GM23248 (cell line): ENCODE data around the gene MGAT3. TPM values are rescaled to one million over a fixed set of nuclear protein-coding genes. Genes with fewer than 3 reads are reported as not detected.

Source experiments
- DNase-seq: peaks from one replicate; pipeline ENCODE4 v3.0.0-alpha.2; 2015
- H2AFZ ChIP-seq: fragments of 200-600 bp; sonication (generic); 2 replicates; pipeline ENCODE4 v1.6.1; 2016; ENCODE audit warnings: antibody characterized with exemption
- H3F3A ChIP-seq: fragments of 200-600 bp; sonication (generic); 2 replicates; pipeline ENCODE4 v1.6.1; 2016; ENCODE audit warnings: mild to moderate bottlenecking, antibody characterized with exemption, mixed run types; ENCODE audit not compliant: insufficient read depth
- H3K27ac ChIP-seq: fragments of 200-600 bp; sonication (generic); 2 replicates; pipeline ENCODE4 v1.5.1; 2016; ENCODE audit warnings: mild to moderate bottlenecking
- H3K27me3 ChIP-seq: fragments of 200-600 bp; sonication (generic); replicated peaks from 2 replicates; pipeline ENCODE4 v1.6.1; 2016; ENCODE audit warnings: mild to moderate bottlenecking; ENCODE audit not compliant: insufficient read depth
- H3K36me3 ChIP-seq: fragments of 200-600 bp; sonication (generic); 2 replicates; pipeline ENCODE4 v1.6.1; 2016; ENCODE audit warnings: low read depth, mild to moderate bottlenecking
- H3K4me1 ChIP-seq: fragments of 200-600 bp; sonication (generic); 2 replicates; pipeline ENCODE4 v1.6.1; 2016; ENCODE audit warnings: mild to moderate bottlenecking; ENCODE audit not compliant: insufficient read depth
- H3K4me2 ChIP-seq: fragments of 200-600 bp; sonication (generic); one replicate; pipeline ENCODE4 v1.6.1; 2016; ENCODE audit warnings: mild to moderate bottlenecking; ENCODE audit not compliant: unreplicated experiment
- H3K4me3 ChIP-seq: fragments of 200-600 bp; sonication (generic); 2 replicates; pipeline ENCODE4 v1.5.1; 2016; ENCODE audit warnings: mild to moderate bottlenecking
- H3K79me2 ChIP-seq: fragments of 200-600 bp; sonication (generic); 2 replicates; pipeline ENCODE4 v1.6.1; 2016; ENCODE audit warnings: mild to moderate bottlenecking; ENCODE audit not compliant: insufficient read depth
- H3K9ac ChIP-seq: fragments of 200-600 bp; sonication (generic); 2 replicates; pipeline ENCODE4 v1.6.1; 2016; ENCODE audit warnings: mild to moderate bottlenecking
- H3K9me2 ChIP-seq: fragments of 200-600 bp; sonication (generic); 2 replicates; pipeline ENCODE4 v1.6.1; 2016; ENCODE audit warnings: mixed run types, mild to moderate bottlenecking, moderate library complexity; ENCODE audit not compliant: insufficient read depth
- H3K9me3 ChIP-seq: fragments of 200-600 bp; sonication (generic); one replicate; pipeline ENCODE4 v1.6.1; 2017; ENCODE audit warnings: low read depth
- H4K20me1 ChIP-seq: fragments of 200-600 bp; sonication (generic); 2 replicates; pipeline ENCODE4 v1.6.0; 2016; ENCODE audit not compliant: insufficient read depth
- EZH2 ChIP-seq: fragments of 200-600 bp; sonication (generic); IDR thresholded peaks from 2 replicates; pipeline ENCODE4 v1.6.1; 2018; ENCODE audit warnings: antibody characterized with exemption, mild to moderate bottlenecking; ENCODE audit not compliant: insufficient read depth, poor library complexity, severe bottlenecking
- EZH2phosphoT487 ChIP-seq: fragments of 200-600 bp; sonication (generic); IDR thresholded peaks from 2 replicates; pipeline ENCODE4 v1.6.1; 2018; ENCODE audit warnings: antibody characterized with exemption, moderate library complexity, mild to moderate bottlenecking, low read depth; ENCODE audit not compliant: insufficient read depth
- WGBS, 2 experiments: methylation state at CpG; one replicate each; pipeline ENCODE4 v1.1.6; 2015 to 2017; ENCODE audit warnings: low lambda C conversion rate in 2 of 2, low coverage in 1 of 2; ENCODE audit errors: missing lambda C conversion rate in 2 of 2; 5-methylcytosine and 5-hydroxymethylcytosine counted together
- in situ Hi-C: fragments of 300-500 bp; cut with MboI; formaldehyde crosslinking; loops from 2 replicates; pipeline ENCODE4 v1.15.0; 2020
- polyA plus RNA-seq: library from polyadenylated mRNA; unstranded; fragments of >200 nt; fragmentation: Nextera tagmentation; extraction: Ambion mirVana; gene quantifications from 2 replicates; pipeline ENCODE4 v1.2.1, GENCODE V29; 2016
- total RNA-seq: library from RNA; depleted of rRNA; stranded (reverse); fragments of >200 nt; shearing (Covaris generic); gene quantifications from 2 replicates; pipeline ENCODE4 v1.2.3, GENCODE V29; 2014

Gene MGAT3
- total and polyA plus RNA-seq, 2 experiments from 2014 or later = not detected

DNA sequence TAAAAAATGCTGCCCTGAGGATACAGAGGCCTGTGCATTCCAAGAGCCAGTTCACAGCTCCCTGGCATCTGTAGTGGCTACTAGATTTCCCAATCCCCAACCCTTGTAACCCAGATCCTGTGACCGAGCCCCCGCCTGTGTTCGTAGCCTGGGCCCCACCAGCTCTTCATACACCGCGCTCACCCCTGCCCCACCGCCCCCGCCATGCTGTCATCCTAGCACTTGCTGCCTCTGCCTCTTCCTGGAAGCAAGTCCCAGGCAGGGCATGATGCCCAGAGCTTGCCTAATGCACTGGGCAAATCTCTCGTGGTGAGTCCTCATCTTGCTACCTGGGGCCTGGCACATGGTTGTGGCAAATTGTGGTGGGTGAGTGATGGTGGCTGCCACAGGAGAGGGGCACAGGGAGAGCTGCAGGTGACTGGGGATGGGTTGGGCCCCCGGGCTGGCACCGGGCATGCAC, 7.1 kb downstream of the MGAT3 start:
- H3K9me2 ChIP-seq = no peaks in the 10 kb centered on the region
- H3F3A ChIP-seq = no peaks in the 10 kb centered on the region
- no peak for TF ChIP-seq EZH2
- TF ChIP-seq EZH2phosphoT487 = no peak
- H3K4me2 ChIP-seq = no peak overlapping the region
- no peaks in the 10 kb centered on the region for H3K36me3 ChIP-seq
- no peak overlapping the region for H3K9ac ChIP-seq
- in situ Hi-C loops = no loop called here
- peak; percentile 70 for DNase-seq
- 0 out of 2 replicates have a peak, but pooled peaks cover 5% of the 10 kb centered on the region for H3K4me1 ChIP-seq
- no peak overlapping the region for H3K27ac ChIP-seq
- H3K4me3 ChIP-seq = no peak overlapping the region
- no peaks in the 10 kb centered on the region for H3K27me3 ChIP-seq
- H3K9me3 ChIP-seq = no peaks in the 10 kb centered on the region
- H2AFZ ChIP-seq = no peak overlapping the region
- H3K79me2 ChIP-seq = no peaks in the 10 kb centered on the region
- 58 to 60% methylated on average over 10 of the region's 10 CpGs for WGBS, 2 experiments
- no peaks in the 10 kb centered on the region for H4K20me1 ChIP-seq

DNA sequence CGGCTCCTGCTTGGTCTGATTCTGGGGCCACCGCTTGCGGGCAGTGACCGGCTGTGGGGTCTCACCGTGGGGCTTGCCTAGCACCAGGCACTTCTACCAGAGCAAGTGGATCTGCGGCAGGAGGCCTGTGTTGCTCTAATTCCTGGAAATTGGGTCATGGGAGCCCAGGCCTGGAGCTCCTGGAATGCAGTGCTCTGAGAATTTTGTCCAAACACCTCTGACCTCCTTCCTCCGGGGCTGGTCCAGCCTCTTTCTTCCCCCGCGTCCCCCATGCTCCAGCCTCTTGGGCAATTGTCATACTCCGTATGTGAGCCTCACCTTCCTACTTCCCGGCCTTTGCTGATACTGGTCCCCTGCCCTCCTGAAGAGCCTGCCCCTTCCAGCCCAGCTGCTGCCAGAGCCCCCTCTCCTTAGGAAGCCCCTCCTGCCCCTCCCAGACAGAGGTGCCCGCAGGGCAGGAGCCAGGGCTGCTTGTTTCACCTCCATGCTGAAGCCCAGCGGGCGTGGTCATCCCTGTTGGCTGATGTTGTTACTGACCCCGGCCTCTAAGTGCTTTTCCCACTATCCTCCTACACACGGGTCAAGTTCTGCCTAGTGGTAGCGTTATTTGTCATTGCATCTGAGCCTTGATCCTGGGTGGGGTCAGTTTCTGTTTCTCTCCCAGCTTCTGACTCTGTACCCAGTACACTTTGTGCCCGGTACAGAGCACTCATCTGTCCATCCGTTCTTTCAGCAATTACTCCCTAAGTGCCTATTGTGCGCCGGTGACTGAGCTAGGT, 9.6 kb downstream of the MGAT3 start:
- no peak for DNase-seq
- Histone ChIP-seq H3K79me2 (no peaks in the 10 kb centered on the region), H3K36me3 (no peaks in the 10 kb centered on the region), H3K9me2 (no peaks in the 10 kb centered on the region), H2AFZ (no peak overlapping the region), H3K27ac (no peak overlapping the region), H3K4me3 (no peak overlapping the region), H3K4me1 (peaks cover 5% of the 10 kb centered on the region; the same call in 1 of the 2 replicates), H3K9me3 (no peaks in the 10 kb centered on the region), H3K4me2 (no peak overlapping the region), H3K27me3 (no peaks in the 10 kb centered on the region), H3F3A (no peaks in the 10 kb centered on the region), H3K9ac (no peak overlapping the region), H4K20me1 (no peaks in the 10 kb centered on the region)
- 72 to 75% methylated on average over 21 of the region's 21 CpGs for WGBS, 2 experiments
- TF ChIP-seq EZH2phosphoT487 (no peak), EZH2 (no peak)
- in situ Hi-C loops = no loop called here

DNA sequence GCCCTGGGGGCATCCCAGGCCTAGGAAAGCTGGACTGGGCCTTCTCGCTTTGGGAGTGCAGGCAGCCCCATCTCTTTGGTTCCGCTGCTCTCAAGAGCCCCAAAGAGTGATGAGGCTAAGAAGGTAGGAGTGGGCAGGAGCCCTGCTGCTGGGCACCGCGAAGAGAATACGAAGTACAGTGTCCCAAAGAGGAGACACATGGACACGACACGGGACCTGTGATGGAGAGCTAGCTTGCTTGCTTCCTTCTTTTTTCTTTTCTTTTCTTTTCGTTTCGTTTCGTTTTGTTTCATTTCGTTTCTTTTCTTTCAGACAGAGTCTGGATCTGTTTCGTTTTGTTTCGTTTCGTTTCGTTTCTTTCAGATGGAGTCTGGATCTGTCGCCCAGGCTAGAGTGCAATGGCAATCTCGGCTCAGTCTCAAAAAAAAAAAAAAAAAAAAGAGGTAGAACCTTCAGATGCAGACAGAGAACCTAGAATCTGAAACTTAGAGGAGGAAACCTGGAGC, 10.6 kb downstream of the MGAT3 start:
- no peak for DNase-seq
- Histone ChIP-seq H3K9me2 (no peaks in the 10 kb centered on the region), H4K20me1 (no peaks in the 10 kb centered on the region), H3K4me3 (no peak overlapping the region), H3K4me2 (no peak overlapping the region), H3K27ac (no peak overlapping the region), H3K9me3 (no peaks in the 10 kb centered on the region), H3K36me3 (no peaks in the 10 kb centered on the region), H3F3A (no peaks in the 10 kb centered on the region), H3K9ac (no peak overlapping the region), H3K79me2 (no peaks in the 10 kb centered on the region), H3K4me1 (peaks cover 16% of the 10 kb centered on the region), H3K27me3 (no peaks in the 10 kb centered on the region), H2AFZ (no peak overlapping the region)
- in situ Hi-C loops = no loop called here
- no peak for TF ChIP-seq EZH2
- TF ChIP-seq EZH2phosphoT487 = no peak
- 69 to 77% methylated on average over 17 of the region's 17 CpGs for WGBS, 2 experiments

DNA sequence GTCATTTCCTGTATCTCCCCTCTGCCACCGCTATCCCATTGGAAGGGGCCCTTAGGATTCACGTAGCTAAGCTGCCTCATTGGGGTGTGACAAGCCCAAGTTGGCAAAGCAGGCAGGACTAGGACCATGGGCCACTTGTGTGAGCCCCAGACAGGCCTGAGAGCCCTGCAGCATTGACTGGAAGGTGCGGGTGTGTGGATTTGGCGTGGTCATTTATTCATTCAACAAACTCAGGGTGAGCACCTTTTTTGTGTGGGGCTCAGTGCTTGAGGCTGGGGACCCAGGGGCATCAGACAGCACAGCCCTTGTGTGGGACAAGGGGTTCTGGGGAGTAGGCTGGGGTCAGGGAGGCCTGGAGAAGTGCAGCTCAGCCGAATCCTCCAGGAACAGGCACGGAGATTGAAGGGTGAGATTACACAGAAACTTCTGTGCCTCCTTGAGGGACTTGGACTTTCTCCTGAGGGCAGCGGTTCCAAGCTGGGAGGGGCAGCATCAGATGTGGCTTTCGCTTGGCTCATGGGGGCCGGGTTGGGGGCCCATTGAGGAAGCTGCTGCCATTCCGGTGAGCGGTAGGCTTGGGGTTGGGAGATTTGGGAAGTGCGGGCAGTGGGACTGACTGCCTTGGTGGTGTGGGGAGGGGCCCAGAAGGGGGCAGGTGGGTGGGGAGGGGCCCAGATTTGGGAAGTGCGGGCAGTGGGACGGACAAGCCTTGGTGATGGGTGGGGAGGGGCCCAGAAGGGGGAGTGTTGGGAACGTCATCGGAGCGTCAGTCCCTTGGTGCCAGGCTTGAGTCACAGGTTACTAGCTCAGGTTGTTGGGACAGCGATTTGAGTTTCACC, 11.9 kb downstream of the MGAT3 start:
- no peaks in the 10 kb centered on the region for H3K9me2 ChIP-seq
- in situ Hi-C loops = no loop called here
- H3K27me3 ChIP-seq = no peaks in the 10 kb centered on the region
- H3K36me3 ChIP-seq = no peaks in the 10 kb centered on the region
- no peaks in the 10 kb centered on the region for H4K20me1 ChIP-seq
- no peak overlapping the region for H3K4me2 ChIP-seq
- no peak overlapping the region for H3K4me3 ChIP-seq
- no peaks in the 10 kb centered on the region for H3F3A ChIP-seq
- H2AFZ ChIP-seq = no peak overlapping the region
- H3K27ac ChIP-seq = no peak overlapping the region
- no peak for DNase-seq
- H3K9ac ChIP-seq = no peak overlapping the region
- WGBS, 2 experiments = 68 to 75% methylated on average over 11 to 17 of the region's 18 CpGs
- H3K9me3 ChIP-seq = no peaks in the 10 kb centered on the region
- peaks cover 15% of the 10 kb centered on the region for H3K4me1 ChIP-seq
- H3K79me2 ChIP-seq = no peaks in the 10 kb centered on the region
- TF ChIP-seq EZH2phosphoT487 (no peak), EZH2 (no peak)
